ENCODE measurements around the gene EPHB2. TPM values are rescaled to one million over a fixed set of nuclear protein-coding genes. Genes with fewer than 3 reads are reported as not detected.

Gene EPHB2
- polyA plus RNA-seq, 1 donor: 15.7 TPM

DNA sequence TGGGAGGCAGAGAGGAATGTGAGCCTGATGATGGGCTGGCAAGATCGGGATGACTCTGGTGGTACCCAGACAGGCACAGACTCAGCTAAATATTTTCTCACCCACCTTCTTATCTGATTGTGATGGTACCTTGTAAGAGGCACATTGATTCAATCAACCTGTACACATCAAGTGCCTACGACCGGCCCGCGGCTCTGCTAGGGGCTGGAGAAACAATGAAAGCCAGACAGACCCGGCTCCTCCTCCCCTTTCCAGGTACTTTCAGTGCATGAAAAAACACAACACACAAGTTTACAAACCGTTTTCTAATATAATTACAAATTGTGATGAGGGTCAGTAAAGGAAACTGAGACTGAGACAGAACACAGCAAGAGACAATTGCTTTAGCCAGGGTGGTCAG lies 147.0 kb downstream of the EPHB2 start:
- no peak for DNase-seq (ENCODE audit: low read depth)

DNA sequence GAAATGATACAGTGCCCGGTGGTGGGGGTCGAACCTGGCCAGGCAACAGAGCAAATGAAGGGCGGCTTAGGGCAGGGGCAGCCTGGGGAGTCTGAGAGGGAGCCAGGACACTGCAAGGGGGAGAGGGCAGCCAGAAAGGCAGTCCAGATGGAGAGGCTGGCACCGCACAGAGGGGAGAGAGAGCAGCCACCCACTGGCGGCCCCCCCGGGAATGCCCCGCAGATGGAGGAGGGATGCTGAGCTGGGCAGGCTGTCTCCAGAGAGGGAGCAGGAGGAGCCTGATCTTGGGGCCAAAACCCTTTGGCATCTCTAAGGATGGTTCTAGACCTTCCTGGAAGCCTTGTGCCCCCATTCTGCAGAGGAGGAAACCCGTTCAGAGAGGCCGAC lies 149.8 kb downstream of the EPHB2 start:
- DNase-seq (ENCODE audit: low read depth): no peak

DNA sequence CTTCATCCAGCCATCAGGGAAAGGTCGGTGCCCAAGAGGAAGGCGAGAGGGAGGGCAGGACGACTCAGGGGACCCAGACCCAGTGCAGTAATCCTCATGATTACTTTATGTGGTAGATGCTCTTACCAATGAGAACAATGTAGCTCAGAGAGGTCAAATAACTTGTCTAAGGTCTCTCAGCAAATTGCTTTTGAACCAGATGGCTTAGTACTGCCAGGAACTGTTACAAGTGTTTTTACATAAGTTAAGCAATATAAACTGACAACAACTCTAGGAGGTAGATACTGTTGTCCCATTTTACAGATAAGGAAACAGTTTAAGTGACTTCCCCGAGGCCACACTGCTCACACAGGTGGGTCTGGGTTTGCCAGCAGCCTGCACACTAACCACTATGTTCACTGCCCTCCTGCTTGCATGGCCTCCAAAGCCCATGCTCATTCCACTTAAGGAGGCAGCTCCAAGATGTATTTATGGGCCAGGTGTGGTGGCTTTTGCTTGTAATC lies 150.3 kb downstream of the EPHB2 start:
- no peak for DNase-seq (ENCODE audit: low read depth)

DNA sequence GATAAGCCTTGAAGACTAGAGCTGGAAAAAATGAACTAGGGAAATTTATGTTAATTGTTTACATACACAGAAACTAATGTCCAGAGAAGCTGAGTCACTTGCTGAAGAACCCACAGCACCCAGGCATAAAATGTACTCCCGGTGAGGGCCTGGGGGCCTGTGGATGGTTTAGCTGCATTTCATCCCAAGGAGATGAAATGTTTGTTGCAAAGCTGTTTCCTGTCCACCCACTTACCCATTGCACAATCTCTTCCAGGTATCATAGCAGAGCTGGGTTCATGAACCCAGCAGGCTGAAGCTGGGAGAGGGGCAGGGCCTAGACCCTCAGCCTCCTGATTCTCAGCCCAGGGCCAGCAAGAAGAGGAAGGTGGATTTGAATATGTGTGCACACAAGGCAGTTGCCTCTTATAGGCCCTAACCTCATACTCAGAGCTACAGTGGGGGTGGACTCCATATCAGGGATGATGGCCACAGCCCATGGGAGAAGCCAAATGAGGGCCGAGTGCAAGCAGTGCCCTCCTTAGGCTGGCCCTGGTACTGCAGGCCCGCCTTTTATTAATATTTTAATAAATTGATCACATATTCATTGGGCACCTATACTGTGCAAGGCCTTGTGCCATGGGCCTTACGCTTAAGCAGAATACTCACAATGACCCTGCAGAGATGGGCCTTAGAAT lies 151.3 kb downstream of the EPHB2 start:
- DNase-seq (ENCODE audit: low read depth): no peak

DNA sequence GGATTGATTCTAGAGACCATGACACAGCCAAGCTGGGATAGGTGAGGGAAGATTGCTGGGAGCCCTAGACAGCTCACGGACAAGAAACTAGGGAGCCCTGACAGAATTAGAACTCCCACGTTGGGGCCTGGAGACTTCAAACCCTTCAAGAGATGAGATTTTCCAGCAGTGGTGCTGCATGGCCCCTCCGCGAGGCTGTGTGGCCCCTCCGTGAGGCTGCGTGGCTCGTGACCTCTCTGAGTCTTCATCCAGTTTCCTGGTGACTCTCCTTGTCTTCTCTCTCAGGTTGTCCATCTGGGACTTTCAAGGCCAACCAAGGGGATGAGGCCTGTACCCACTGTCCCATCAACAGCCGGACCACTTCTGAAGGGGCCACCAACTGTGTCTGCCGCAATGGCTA lies 152.1 kb downstream of the EPHB2 start:
- no peak for DNase-seq (ENCODE audit: low read depth)

DNA sequence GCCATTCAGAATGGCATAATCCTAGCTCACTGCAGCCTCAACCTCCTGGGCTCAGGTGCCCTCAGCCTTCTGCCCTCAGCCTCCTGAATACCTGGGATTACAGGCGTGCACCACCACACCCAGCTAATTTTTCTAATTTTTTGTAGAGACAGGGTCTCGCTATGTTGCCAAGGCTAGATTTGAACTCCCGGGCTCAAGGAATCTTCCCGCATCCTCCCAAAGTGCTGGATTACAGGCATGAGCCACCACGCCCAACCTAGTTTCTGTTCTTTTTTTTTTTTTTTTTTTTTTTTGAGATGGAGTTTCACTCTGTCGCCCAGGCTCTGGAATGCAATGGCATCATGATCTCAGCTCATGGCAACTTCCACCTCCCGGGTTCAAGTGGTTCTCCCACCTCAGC lies 153.1 kb downstream of the EPHB2 start:
- DNase-seq (ENCODE audit: low read depth): no peak

DNA sequence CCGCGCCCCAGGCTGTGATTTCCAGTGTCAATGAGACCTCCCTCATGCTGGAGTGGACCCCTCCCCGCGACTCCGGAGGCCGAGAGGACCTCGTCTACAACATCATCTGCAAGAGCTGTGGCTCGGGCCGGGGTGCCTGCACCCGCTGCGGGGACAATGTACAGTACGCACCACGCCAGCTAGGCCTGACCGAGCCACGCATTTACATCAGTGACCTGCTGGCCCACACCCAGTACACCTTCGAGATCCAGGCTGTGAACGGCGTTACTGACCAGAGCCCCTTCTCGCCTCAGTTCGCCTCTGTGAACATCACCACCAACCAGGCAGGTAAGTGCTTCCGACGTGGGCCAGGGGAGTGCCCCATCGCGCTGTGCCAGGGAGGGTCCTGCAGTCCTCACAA lies 154.2 kb downstream of the EPHB2 start:
- no peak for DNase-seq (ENCODE audit: low read depth)

DNA sequence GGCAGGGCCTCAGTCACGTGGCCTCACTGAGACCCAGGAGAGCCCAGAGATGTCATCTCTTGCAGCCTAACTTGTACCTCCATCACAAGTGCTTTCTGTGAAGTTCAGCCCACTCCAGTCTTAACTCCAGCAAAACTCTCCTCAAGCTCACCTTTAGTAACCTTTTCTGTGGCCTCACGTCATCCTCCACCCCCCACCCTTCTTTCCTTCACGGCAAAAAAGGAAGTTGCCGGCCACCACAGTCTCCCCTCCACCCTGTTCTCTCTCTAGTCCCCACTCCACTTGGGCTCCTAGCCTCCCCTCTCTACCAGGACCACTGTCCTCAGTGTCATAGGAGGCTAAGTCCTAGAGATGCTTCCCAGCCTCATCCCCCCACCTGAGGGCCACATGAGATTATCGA lies 155.1 kb downstream of the EPHB2 start:
- DNase-seq (ENCODE audit: low read depth): no peak

DNA sequence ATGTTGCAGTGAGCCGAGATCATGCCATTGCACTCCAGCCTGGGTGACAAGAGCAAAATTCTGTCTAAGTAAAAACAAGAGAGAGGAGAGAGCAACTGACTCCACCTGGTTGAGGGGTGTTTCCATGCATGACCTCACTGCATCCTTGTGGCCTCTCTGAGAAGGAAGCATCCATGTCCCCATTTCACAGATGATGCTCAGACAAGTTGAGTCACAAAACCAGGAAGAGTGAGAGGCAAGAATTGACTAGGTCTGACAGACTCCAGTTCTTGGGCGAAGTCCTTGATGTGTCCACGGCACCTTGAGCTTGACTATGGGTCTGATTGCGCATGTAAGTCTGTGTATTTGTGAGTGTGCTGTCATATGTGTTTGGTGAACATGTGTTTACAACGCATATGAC lies 156.2 kb downstream of the EPHB2 start:
- DNase-seq (ENCODE audit: low read depth): no peak

DNA sequence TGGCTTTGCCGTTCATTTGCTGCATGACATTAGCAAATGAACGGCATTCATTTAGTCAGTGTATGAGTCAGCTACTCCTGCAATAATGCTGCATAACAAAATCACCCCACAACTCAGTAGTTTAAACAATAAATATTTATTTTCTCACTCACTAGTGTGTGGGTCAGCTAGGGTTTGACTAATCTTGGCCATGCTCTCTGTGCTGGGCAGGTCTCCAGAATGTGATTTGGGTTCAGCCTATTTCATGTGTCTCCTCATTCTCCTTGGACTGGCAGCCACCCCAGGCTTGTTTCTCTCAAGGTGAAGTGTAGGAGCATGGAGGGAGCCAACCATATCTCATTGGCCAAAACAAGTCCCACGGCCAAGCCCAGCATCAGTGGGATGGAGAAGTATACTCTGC lies 157.7 kb downstream of the EPHB2 start:
- DNase-seq (ENCODE audit: low read depth): no peak

DNA sequence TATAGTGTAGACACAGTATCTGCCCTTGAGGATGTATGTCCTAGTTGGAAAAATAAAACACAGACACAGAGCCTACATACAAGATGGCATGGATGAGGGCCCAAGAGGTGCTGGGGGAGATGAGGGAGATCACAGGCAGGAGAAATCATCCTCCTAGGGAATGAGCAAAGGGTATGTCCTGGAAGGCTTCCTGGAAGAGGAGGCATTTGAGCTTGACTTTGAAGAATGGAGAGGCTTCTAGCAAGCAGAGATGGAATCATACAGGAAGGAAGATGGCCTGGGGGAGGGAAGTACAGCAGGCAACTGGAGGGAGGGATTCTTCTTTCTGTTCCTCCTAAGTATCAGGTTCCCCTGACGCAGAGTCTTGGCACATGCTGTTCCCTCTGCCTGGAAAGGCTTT lies 158.7 kb downstream of the EPHB2 start:
- no peak for DNase-seq (ENCODE audit: low read depth)

DNA sequence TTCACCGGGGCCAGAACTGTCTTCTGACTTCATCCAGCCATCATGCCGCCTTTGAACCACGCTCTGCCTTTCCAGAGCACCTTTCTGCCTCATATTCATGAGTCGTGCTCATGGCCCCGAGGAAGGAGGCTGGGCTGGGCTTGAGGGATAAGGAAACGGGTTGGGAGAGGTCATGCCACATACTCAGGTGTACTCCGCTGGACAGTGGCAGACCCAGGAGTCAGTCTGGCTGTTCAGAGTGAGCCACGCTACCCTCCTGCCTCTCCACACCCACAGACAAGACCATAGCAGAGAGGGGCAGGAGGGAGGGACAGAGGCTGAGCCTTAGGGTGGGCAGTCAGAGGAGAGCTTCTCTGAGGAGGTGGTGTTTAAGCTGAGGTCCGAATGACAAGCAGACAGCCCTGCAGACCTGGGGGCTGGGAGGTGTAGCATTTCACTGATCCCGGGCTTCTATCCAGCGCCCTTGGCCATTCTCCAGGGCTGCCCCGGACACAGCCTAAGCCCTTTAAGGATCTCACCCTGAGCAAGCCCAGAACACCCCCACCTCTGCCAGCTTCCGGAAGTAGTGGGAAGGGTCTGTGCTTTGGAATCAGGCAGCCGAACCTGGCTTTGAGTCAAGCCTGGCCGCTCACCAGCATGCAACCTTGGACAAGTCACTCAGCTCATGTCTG lies 159.7 kb downstream of the EPHB2 start:
- DNase-seq (ENCODE audit: low read depth): no peak

DNA sequence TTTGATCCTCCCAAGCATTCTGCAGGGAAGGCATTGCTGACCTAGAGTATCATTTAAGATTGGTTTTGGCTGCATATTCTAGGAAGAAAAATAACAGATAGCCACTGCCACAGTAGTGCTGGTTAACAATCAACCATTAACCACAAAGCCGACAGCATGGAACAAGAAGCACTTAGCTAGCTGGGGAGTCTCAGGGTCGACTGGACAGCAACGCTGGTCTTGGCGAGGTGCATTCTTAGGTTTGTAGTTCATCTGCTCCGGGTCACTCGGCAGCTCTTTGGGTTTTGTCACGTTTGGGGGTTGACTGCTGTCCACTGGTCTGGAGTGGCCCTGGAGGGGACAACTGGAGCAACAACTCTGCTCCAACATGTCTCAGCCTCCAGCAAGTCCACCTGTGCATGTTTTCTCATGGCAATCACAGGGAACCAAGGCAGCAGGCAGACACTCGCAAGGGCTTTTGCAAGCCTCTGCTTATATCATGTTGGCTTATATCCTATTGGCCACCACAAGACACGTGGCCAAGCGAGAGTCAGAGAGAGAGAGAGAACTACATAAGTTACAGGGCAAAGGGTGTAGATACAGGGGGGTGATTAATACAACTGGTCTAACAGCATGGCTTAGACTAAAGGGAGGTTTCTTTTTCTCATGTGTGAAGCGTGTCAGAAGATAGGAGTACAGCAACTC lies 162.5 kb downstream of the EPHB2 start:
- no peak for DNase-seq (ENCODE audit: low read depth)

DNA sequence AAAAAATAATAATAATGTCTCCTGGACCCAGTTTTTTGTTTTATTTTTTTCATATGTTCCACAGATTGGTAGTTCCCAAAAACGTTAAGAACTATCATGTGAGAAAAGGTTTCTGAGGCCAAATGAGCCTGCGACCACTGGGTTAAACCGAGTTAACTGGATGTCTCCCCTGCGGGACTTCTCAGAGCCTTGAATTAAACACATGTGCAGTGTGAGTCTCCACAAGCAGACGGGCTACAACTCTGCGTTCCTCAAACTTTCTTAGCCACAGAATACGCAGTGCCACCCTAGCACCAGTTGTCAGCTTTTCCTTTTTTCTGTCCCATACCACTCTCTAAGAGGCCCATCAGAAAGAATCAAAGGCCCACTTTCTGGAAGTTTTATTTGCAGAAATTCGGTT lies 164.1 kb downstream of the EPHB2 start:
- DNase-seq (ENCODE audit: low read depth): no peak

DNA sequence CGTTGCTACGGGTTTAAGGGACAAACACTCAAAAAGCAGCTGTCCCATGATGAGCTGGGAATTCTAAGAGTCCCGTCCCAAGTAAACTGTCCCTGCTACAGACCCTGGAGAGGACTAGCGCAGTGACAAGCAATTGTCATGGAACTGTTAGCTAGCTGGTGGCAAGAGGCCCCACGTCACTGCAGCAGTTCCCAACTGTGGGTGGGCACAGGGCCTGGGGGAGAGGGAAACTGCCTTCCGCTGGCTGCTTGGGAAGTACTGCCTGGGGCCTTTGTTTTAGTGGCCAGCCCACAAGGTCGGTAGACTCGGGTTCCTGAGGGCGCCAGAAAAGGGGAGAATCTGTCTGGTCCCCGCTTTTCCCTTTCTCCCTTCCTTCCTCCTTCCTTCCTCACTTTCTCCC lies 164.6 kb downstream of the EPHB2 start:
- DNase-seq (ENCODE audit: low read depth): no peak

DNA sequence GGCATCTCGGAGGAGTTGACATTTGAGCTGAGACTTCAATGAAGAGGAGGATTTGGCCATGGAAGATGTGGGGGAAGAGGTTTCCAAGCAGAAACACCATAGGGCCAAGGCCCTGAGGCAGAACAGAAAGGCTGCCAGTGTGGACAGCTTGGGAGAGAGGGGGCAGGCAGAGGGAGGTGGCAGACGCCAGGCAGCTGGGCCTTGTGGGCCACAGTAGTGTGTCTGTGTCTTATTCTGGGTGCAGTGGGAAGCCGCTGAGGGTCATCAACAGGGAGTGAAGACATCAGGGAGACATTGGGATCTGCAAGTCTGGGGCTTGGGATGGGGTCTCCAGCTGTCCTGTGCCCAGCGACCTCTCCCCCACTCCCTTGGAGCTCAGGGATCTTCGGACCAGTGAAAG lies 165.2 kb downstream of the EPHB2 start:
- DNase-seq (ENCODE audit: low read depth): no peak

DNA sequence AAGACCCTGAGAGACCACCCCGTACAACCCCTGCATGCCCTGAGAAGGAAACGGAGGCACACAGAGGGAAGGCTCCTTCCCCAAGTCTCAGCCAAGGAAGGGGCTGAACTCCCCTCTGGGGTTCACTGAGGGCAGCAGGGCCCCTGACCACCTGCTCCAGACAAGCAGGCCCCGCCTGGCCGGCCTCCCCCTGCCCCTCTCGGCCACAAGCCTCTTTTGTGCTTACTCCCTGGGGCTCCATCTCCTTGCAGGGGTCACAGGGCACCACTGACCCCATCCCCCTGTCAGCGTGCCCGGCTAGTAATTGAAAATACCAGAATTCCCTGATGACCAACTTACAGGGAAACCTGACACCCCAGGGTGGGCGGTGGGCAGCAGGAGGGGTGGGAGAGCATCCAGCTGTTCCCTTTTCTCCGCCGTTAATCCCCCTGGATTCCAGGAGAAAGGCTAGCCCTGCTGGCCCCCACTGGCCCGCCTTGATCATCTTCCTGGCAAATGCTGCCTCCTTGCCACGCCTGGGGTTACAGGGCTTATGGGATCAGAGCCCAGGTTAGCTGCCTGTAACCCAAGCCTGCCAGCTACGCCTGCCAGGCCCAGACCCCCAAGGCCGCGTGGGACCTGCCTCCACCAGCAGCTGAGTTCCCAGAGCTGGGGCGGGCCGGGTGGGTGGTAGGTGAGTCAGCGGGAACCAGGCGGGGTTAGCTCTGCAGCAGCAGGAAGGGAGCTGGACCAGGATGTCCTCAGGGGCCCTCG lies 165.9 kb downstream of the EPHB2 start:
- no peak for DNase-seq (ENCODE audit: low read depth)

DNA sequence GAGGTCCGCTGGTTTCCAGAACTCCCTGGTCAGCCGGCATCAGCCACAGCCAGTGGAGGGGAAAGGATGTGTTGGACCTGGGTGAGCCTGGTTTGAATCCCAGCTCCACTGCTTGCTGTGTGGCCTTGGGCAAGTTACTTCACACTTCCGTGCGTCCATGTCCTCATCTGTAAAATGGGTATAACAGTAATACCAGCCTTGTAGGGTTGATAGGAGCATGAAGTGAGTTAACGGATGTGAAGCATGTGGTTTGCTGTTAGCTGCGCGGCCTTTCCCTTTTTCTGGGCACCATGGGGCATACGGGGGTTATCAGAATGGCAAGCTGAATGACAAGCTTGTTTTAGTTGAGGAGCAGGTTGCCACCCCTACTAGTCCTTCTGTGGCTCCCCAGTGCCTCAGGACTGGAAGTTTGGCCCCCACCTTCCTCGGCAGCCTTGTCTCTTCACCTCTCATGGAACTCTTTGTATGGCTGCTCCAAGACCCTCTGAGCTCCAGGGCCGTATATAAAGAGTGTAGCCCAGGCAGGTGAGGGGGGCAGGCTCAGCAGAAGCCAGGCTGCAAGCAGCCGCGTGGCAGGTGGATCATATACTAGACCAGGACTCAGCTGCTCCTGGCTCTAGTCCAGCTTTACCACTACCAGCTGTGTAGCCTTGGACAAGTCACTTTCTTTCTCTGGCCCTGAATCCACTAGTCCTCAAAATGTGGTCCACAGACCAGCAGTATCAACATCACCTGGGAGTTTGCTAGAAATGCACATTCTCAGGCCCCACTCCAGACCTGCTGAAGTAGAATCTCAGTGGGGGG lies 166.7 kb downstream of the EPHB2 start:
- no peak for DNase-seq (ENCODE audit: low read depth)

DNA sequence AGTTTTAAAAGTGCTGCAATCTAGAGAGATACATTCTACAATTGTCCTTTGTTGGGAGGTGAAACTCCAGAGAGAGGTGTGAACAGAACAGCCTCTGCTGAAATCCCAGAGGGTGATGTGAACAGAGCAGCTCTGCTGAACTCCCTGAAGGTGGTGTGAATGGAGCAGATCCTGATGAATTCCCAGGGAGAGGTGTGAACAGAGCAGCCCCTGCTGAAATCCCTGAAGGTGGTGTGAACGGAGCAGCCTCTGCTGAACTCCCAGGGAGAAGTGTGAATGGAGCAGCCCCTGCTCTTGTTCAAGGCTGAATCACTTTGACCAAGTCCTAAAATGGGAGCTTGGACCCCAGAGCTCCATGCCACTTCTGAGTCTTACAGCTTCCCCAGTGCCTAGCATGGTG lies 167.3 kb downstream of the EPHB2 start:
- no peak for DNase-seq (ENCODE audit: low read depth)

DNA sequence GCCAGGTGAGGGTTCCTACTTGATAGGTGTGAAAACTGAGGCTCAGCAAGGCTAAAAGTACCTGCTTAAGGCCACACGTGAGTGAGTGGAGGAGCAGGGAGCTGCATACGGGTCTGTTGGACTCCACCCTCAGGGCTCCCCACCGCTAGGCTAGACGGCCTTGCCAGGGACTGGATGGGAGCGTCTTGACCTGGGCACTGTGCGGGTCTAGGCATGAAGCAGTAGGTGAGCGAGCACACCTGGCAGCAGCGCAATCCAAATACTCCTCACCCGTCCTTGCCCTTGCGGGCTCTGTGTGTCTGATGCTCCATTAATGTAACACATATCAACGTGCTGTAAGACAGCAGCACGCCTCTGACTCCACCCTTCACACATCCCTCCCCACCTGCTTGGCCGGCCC lies 168.0 kb downstream of the EPHB2 start:
- no peak for DNase-seq (ENCODE audit: low read depth)

DNA sequence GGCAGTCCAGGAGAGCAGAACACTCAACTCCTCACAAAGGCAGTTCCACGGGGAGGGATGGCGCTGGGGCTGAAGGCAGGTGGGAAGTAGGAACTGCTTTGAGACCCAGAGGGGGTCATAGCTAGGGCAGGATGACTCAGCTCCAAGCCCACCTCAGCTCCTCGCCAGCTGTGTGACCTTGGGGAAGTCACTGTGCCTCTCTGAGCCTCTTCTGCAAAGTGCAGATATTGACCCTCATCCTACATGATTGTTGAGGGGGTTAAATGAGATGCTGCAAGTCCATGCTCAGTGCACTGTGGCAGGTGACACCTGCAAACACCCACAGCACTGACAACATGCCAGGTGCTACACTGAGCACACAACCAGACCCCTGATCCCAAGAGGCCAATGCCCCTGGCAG lies 168.8 kb downstream of the EPHB2 start:
- no peak for DNase-seq (ENCODE audit: low read depth)

Data from forelimb muscle (tissue), 1 donor.